HepG2 (cell line): ENCODE results near the gene RRAS. TPM values are rescaled to one million over a fixed set of nuclear protein-coding genes. Genes with fewer than 3 reads are reported as not detected.

ENCODE experiments used
- ATAC-seq: fragments of 200-7000 bp; cut with Tn5 transposase; 3 replicates; pipeline ENCODE4 v1.9.1; 2020; ENCODE audit warnings: mild to moderate bottlenecking, moderate library complexity
- BruUV-seq: library from RNA; stranded (reverse); fragments of 400-500 nt; replicated peaks from 2 replicates; lab custom pipeline; 2021; lab: Mats Ljungman, UMichigan
- CTCF ChIA-PET: fragments of 300-600 bp; formaldehyde crosslinking; extraction: SDS; loops from one replicate; lab custom pipeline; 2021; ENCODE audit warnings: low total read pairs, inconsistent platforms, low intra/inter-chr PET ratio; lab: Yijun Ruan, JAX
- POLR2A ChIA-PET: fragments of 350-600 bp; sonication (Branson Sonifier 250); formaldehyde crosslinking; loops from one replicate; lab custom pipeline; 2020; ENCODE audit warnings: antibody characterized with exemption, inconsistent platforms; lab: Yijun Ruan, JAX
- DNase-seq: peaks from one replicate; pipeline ENCODE4 v3.0.0-alpha.2; 2015; ENCODE audit warnings: low spot score
- FAIRE-seq: peaks from 3 replicates; lab custom pipeline; 2011; peaks lifted over from hg19 to GRCh38; lab: Jason Lieb, UNC
- H2AFZ ChIP-seq: one replicate; pipeline ENCODE4 v1.6.1; 2011; ENCODE audit warnings: low read length, inconsistent platforms
- H3K27ac ChIP-seq: fragments of 300-600 bp; 3 replicates; pipeline ENCODE4 v1.8.0; 2011; ENCODE audit warnings: mixed run types, mild to moderate bottlenecking, mixed read lengths, low read length, inconsistent platforms; ENCODE audit not compliant: insufficient read depth; ENCODE audit errors: extremely low read length
- H3K27me3 ChIP-seq, 2 experiments: fragments of 200-600 bp in 1 of 2; 2 replicates in 1 of 2; 3 replicates in 1 of 2; pipeline versions ENCODE4 v1.6.0 to v1.8.0; 2011; ENCODE audit warnings: low read length in 2 of 2, mild to moderate bottlenecking in 2 of 2, moderate library complexity in 2 of 2, inconsistent platforms in 1 of 2; ENCODE audit not compliant: insufficient read depth in 2 of 2, control insufficient read depth in 1 of 2
- H3K36me3 ChIP-seq, 2 experiments: fragments of 200-600 bp in 1 of 2; replicated peaks in 1 of 2; 2 replicates in 1 of 2; 3 replicates in 1 of 2; pipeline versions ENCODE4 v1.5.1 to v1.8.0; 2011; ENCODE audit warnings: low read length in 2 of 2, inconsistent platforms in 1 of 2; ENCODE audit not compliant: insufficient read depth in 2 of 2, control insufficient read depth in 1 of 2
- H3K4me1 ChIP-seq: 2 replicates; pipeline ENCODE4 v1.5.1; 2012; ENCODE audit warnings: low read length, inconsistent platforms; ENCODE audit not compliant: insufficient read depth
- H3K4me2 ChIP-seq: 2 replicates; pipeline ENCODE4 v1.6.0; 2011; ENCODE audit warnings: low read depth, low read length, inconsistent platforms
- H3K4me3 ChIP-seq, 3 experiments: fragments of 200-600 bp in 1 of 3; sonication (generic), shearing (Covaris generic) in 1 of 3; replicated peaks in 1 of 3; 2 replicates each; pipeline ENCODE4 v1.5.1; 2011 to 2016; ENCODE audit warnings: low read length in 3 of 3, inconsistent platforms in 2 of 3, low read depth in 2 of 3, mild to moderate bottlenecking in 2 of 3, control low read depth in 1 of 3, mixed read lengths in 1 of 3; ENCODE audit not compliant: insufficient read depth in 1 of 3
- H3K79me2 ChIP-seq: one replicate; pipeline ENCODE4 v1.6.1; 2011; ENCODE audit warnings: low read length, inconsistent platforms; ENCODE audit not compliant: insufficient read depth
- H3K9ac ChIP-seq: 2 replicates; pipeline ENCODE4 v1.6.0; 2011; ENCODE audit warnings: mild to moderate bottlenecking, low read depth, low read length, inconsistent platforms; ENCODE audit not compliant: insufficient read depth
- H3K9me3 ChIP-seq: 2 replicates; pipeline ENCODE4 v1.5.1; 2012; ENCODE audit warnings: mild to moderate bottlenecking, low read length
- H4K20me1 ChIP-seq: 2 replicates; pipeline ENCODE4 v1.6.0; 2011; ENCODE audit warnings: inconsistent platforms, mild to moderate bottlenecking, low read length, moderate library complexity; ENCODE audit not compliant: insufficient read depth
- BHLHE40 ChIP-seq: IDR thresholded peaks from 2 replicates; pipeline ENCODE4 v1.6.1; 2011; ENCODE audit warnings: low read length, improper control_type of control experiment
- CAMTA2 ChIP-seq: sonication (generic); formaldehyde crosslinking; IDR thresholded peaks from 2 replicates; pipeline ENCODE4 v1.4.0; 2020; ENCODE audit warnings: mild to moderate bottlenecking, missing genetic modification reagents, borderline replicate concordance
- ETV5 ChIP-seq: IDR thresholded peaks from 2 replicates; pipeline ENCODE4 v1.6.1; 2018; ENCODE audit warnings: missing biosample characterization, missing genetic modification reagents, inconsistent platforms, borderline replicate concordance
- FOSL1 ChIP-seq: sonication (generic); formaldehyde crosslinking; IDR thresholded peaks from 2 replicates; pipeline ENCODE4 v1.9.0; 2021; ENCODE audit warnings: missing genetic modification reagents, borderline replicate concordance
- HIVEP1 ChIP-seq: sonication (generic); formaldehyde crosslinking; IDR thresholded peaks from 2 replicates; pipeline ENCODE4 v1.4.0; 2020; ENCODE audit warnings: mild to moderate bottlenecking, missing genetic modification reagents
- PCBP2 ChIP-seq: fragments of 200-400 bp; formaldehyde crosslinking; optimal IDR thresholded peaks from 2 replicates; pipeline ENCODE3; 2018; ENCODE audit warnings: low read length, low read depth; ENCODE audit not compliant: poor library complexity, severe bottlenecking
- TARDBP ChIP-seq: sonication (generic); formaldehyde crosslinking; IDR thresholded peaks from 2 replicates; pipeline ENCODE4 v1.8.0; 2022; ENCODE audit warnings: mild to moderate bottlenecking, missing genetic modification reagents
- YEATS4 ChIP-seq: sonication (generic); formaldehyde crosslinking; IDR thresholded peaks from 2 replicates; pipeline ENCODE4 v1.4.0; 2020; ENCODE audit warnings: missing genetic modification reagents, borderline replicate concordance
- ZNF574 ChIP-seq: sonication (generic); formaldehyde crosslinking; IDR thresholded peaks from 2 replicates; pipeline ENCODE4 v1.4.0; 2020; ENCODE audit warnings: missing genetic modification reagents
- ZNF709 ChIP-seq: sonication (generic); formaldehyde crosslinking; IDR thresholded peaks from 2 replicates; pipeline ENCODE4 v1.5.0; 2020; ENCODE audit warnings: mild to moderate bottlenecking, missing genetic modification reagents
- ZNF740 ChIP-seq: sonication (generic); formaldehyde crosslinking; IDR thresholded peaks from 2 replicates; pipeline ENCODE4 v1.4.0; 2020; ENCODE audit warnings: missing genetic modification reagents
- WGBS: methylation state at CpG from one replicate; pipeline ENCODE4 v1.1.6; 2017; ENCODE audit warnings: low lambda C conversion rate; 5-methylcytosine and 5-hydroxymethylcytosine counted together
- in situ Hi-C: cut with HindIII; loops from 2 replicates; pipeline ENCODE4 v1.10.0; 2017; ENCODE audit warnings: low pct_unique_long_range_greater_than_20kb; ENCODE audit not compliant: extremely low pct_ligation_motif_present
- intact Hi-C: fragments of 100-400 bp; cut with micrococcal nuclease; formaldehyde crosslinking; loops from one replicate; pipeline ENCODE4 v1.10.0; 2022; ENCODE audit not compliant: unreplicated experiment
- polyA plus RNA-seq, 8 experiments: library from polyadenylated mRNA; depleted of rRNA in 3 of 8; stranded (reverse) in 7 of 8; unstranded in 1 of 8; fragments of >200 nt; fragmentation: Illumina TruSeq in 4 of 8; extraction: Trizol in 4 of 8; gene quantifications; 2 replicates each; pipeline versions ENCODE4 v1.2.1 to v1.2.3, GENCODE V29; 2011 to 2016; ENCODE audit warnings: low read depth in 4 of 8, missing spikeins in 1 of 8, mixed read lengths in 1 of 8; ENCODE audit not compliant: insufficient read depth in 1 of 8
- total RNA-seq, 5 experiments: library from RNA; depleted of rRNA; stranded (reverse); fragments of >200 nt; fragmentation: Illumina TruSeq; extraction: Trizol; gene quantifications; 2 replicates each; pipeline ENCODE4 v1.2.3, GENCODE V29; 2016; ENCODE audit warnings: low read depth in 1 of 5
- TF ChIP-seq, protein P1 (sequence below): sonication (generic); formaldehyde crosslinking; IDR thresholded peaks from 2 replicates; pipeline ENCODE4 v1.4.0; 2020; ENCODE audit warnings: missing genetic modification reagents, borderline replicate concordance

RRAS gene
- total and polyA plus RNA-seq, 2 of the 13 experiments (the other 11 are each of a cell fraction or from before 2014, with no cell fraction given): 1.5 to 12.0 TPM

- TF ChIP-seq PCBP2 (no peak), CAMTA2 (no peak), YEATS4 (CRISPR knock-in tag) (no peak)
These were observed 38.1 kb upstream of the RRAS start (continued) for GRCh38 chr19:49677901-49678674.

DNA sequence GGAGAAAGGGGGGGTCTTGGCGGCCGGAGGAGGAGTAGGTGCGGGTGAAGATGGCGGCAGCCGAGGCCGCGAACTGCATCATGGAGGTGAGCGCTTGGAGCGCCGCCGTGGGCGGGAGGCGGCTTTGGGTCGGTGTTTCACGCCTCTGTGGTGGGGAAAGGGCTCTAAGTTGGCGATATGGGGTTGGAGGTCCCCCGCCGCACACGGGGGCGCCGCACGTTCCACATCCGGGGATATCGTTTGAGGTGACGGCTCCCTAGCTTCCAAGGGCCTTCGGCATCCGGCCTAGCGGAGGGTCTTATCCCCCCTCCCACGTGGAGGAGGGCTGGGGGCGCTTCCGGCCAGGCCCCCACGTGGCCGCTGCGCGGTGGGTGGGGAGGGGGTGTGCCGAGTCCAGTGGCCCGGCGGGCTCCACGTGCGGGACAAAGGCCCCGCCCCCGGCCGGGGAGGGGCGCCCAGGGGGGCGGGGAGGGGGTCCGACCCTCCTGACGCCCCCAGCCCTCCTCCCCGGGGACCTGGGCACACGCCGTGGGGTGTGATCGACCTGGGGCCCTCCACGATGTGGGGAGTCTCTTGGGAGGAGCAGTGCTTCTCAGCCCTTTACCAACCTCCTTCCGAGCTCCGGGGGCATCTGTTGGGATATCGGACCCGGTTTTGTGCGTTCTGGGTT is 37.4 kb upstream of the RRAS start, which contains the start of gene PRMT1:
Gene PRMT1 (plus strand): TSS at position 41 of the 670 bp plus-strand sequence. CDS start 10 bp downstream, at position 51.
- H3K4me1 ChIP-seq: peaks cover 39% of the 10 kb centered on the region
- CTCF ChIA-PET: interaction anchor here (1.7 kb wide), 1 partner anchor 107 kb away, joined by 5 read pairs; no protein-coding TSS in a partner anchor
- no peaks in the 10 kb centered on the region for H3K9me3 ChIP-seq
- H3K4me2 ChIP-seq: peak within 1 kb of the TSS; percentile 86
- FAIRE-seq (no peak), ATAC-seq (peak; percentile 19), DNase-seq (peak; percentile 35)
- in situ Hi-C loops (loop anchor here (10.0 kb wide), 1 partner anchor 83 kb away; the partner anchor contains the start of gene PRR12), intact Hi-C loops (loop anchor here (2.0 to 5.0 kb wide), 2 partner anchors 35 to 97 kb away; partner anchors contain the start of genes NOSIP, PRRG2, RRAS and SCAF1)
- no peaks in the 10 kb centered on the region for H3K27me3 ChIP-seq
- H4K20me1 ChIP-seq: peaks cover 37% of the 10 kb centered on the region
- H3K27ac ChIP-seq: peak within 1 kb of the TSS; percentile 95
- H3K9ac ChIP-seq: peak within 1 kb of the TSS; percentile 95
- H2AFZ ChIP-seq: peak within 1 kb of the TSS; percentile 97
- 7% methylated on average over 12 of the region's 57 CpGs for WGBS
- POLR2A ChIA-PET: interaction anchor here (0.6 to 3.8 kb wide), 22 partner anchors 10 to 684 kb away, joined by 3 to 77 read pairs (median 4); partner anchors contain the start of genes ADM5, AP2A1, BCL2L12 and FCGRT
- BruUV-seq: TSS peak; percentile 57
- peak within 1 kb of the TSS; percentile 92 to 99 (median 99) for H3K4me3 ChIP-seq
- H3K36me3 ChIP-seq: peaks cover 3 to 17% of the 10 kb centered on the region in 2 experiments
- H3K79me2 ChIP-seq: peaks cover 41% of the 10 kb centered on the region
- TF ChIP-seq ZNF574 (CRISPR knock-in tag) (peak; percentile 81), ZNF709 (CRISPR knock-in tag) (peak; percentile 86), HIVEP1 (CRISPR knock-in tag) (peak; percentile 85), BHLHE40 (no peak; the same call in none of the 2 replicates), ETV5 (CRISPR knock-in tag) (peak; percentile 82), FOSL1 (CRISPR knock-in tag) (no peak), ZNF740 (CRISPR knock-in tag) (peak; percentile 84), TARDBP (peak; percentile 72; the same call in 1 of the 2 replicates)
- TF ChIP-seq, protein P1, sequence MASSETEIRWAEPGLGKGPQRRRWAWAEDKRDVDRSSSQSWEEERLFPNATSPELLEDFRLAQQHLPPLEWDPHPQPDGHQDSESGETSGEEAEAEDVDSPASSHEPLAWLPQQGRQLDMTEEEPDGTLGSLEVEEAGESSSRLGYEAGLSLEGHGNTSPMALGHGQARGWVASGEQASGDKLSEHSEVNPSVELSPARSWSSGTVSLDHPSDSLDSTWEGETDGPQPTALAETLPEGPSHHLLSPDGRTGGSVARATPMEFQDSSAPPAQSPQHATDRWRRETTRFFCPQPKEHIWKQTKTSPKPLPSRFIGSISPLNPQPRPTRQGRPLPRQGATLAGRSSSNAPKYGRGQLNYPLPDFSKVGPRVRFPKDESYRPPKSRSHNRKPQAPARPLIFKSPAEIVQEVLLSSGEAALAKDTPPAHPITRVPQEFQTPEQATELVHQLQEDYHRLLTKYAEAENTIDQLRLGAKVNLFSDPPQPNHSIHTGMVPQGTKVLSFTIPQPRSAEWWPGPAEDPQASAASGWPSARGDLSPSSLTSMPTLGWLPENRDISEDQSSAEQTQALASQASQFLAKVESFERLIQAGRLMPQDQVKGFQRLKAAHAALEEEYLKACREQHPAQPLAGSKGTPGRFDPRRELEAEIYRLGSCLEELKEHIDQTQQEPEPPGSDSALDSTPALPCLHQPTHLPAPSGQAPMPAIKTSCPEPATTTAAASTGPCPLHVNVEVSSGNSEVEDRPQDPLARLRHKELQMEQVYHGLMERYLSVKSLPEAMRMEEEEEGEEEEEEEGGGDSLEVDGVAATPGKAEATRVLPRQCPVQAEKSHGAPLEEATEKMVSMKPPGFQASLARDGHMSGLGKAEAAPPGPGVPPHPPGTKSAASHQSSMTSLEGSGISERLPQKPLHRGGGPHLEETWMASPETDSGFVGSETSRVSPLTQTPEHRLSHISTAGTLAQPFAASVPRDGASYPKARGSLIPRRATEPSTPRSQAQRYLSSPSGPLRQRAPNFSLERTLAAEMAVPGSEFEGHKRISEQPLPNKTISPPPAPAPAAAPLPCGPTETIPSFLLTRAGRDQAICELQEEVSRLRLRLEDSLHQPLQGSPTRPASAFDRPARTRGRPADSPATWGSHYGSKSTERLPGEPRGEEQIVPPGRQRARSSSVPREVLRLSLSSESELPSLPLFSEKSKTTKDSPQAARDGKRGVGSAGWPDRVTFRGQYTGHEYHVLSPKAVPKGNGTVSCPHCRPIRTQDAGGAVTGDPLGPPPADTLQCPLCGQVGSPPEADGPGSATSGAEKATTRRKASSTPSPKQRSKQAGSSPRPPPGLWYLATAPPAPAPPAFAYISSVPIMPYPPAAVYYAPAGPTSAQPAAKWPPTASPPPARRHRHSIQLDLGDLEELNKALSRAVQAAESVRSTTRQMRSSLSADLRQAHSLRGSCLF (CRISPR knock-in tag): no peak
